HG02973 (cell line): ENCODE results near the gene HYAL3.

ENCODE experiments used
- ATAC-seq: cut with Tn5 transposase; IDR thresholded peaks from one replicate; pipeline ENCODE4 v1.9.1; 2021; ENCODE audit warnings: moderate library complexity; ENCODE audit not compliant: unreplicated experiment

HYAL3 gene, protein sequence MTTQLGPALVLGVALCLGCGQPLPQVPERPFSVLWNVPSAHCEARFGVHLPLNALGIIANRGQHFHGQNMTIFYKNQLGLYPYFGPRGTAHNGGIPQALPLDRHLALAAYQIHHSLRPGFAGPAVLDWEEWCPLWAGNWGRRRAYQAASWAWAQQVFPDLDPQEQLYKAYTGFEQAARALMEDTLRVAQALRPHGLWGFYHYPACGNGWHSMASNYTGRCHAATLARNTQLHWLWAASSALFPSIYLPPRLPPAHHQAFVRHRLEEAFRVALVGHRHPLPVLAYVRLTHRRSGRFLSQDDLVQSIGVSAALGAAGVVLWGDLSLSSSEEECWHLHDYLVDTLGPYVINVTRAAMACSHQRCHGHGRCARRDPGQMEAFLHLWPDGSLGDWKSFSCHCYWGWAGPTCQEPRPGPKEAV

GRCh38 chr3:50298836-50299637, at the start of gene HYAL3, which contains the start of gene NAA80:
TSS of gene HYAL3 (minus strand) at chr3:50299405. CDS start at chr3:50295602, 3,803 bp downstream.
TSS of gene NAA80 (minus strand) at chr3:50299405. CDS start at chr3:50297463, 1,942 bp downstream.
- ATAC-seq: peak; percentile 82

GRCh38 chr3:50347187-50347813, 48.1 kb upstream of the HYAL3 start:
- no peak for ATAC-seq

DNA sequence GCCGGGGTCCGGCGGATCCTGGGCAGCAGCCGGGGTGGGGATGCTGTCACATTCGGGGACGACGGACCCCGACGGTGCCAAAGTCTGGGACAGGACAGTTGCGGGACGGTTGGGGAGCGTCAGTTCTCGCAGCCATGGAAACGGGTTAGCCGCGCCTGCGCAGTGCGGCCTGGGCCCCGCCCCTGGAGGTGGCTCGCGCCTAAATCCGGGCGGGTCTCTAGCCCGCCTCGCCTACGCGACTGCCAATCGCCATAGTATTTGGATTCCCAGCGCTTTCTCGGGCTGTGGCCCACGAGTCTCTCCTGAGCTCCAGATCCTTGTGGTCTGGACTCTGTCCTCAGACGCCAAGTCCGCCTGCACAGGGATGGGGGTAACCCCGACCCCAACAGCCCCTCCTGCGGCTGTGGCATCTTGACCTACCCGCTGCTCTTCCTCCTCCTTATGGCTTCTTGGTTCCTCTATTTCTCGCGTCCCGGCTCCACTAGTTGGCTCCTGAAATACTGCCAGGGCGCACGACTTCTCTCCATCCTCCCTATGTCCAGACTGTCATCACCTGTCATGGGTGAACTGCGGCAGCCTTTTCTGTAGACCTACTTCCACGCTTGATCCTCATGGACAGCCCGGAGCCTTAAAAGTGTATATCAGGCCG, 46.5 kb upstream of the HYAL3 start, which contains the start of gene ZMYND10:
ZMYND10 (minus strand) TSS at position 147 of the 649 bp plus-strand sequence. CDS start 153 bp downstream, outside the sequence.
- ATAC-seq: no peak

GRCh38 chr3:50345008-50345407, 45.8 kb upstream of the HYAL3 start:
- ATAC-seq: no peak

DNA sequence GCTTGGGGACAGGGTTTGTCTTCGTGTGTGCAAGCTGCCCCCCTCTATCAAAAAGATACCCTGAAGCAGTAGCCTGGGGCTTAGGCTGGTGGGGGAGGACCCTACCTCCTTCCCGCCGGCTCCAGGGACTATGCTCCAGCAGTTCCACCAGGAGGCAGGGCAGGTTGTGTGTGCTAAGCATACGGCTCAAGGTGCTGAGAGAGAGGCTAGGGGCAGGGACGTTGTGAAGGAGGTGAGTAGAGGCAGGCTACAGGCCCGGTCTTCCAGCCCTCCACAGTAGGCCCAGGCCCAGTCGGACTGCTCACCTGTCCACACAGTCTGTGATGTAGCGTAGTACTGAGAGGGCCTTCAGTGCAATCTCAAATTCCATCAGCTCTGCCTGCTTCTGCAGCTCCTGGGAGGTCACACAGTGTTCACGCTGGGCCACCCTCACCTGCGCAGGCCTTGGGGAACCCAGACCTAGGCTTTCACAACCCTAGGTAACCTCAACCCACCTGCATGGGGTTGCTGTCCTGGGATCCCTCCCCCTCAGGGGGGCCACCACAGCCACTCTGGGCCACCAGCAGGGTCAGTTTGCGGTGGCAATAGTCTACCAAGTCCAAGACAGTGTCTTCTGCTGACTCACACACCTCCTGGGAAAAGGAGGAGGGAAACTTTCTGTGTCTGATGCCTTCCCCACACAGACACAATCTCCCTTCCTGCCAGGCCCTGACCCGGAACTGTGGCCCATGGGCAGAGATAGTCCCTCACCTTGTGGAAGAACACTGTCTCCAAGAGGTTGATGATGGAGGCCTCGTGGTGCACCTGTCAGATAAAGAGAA, 43.8 kb upstream of the HYAL3 start:
- no peak for ATAC-seq

DNA sequence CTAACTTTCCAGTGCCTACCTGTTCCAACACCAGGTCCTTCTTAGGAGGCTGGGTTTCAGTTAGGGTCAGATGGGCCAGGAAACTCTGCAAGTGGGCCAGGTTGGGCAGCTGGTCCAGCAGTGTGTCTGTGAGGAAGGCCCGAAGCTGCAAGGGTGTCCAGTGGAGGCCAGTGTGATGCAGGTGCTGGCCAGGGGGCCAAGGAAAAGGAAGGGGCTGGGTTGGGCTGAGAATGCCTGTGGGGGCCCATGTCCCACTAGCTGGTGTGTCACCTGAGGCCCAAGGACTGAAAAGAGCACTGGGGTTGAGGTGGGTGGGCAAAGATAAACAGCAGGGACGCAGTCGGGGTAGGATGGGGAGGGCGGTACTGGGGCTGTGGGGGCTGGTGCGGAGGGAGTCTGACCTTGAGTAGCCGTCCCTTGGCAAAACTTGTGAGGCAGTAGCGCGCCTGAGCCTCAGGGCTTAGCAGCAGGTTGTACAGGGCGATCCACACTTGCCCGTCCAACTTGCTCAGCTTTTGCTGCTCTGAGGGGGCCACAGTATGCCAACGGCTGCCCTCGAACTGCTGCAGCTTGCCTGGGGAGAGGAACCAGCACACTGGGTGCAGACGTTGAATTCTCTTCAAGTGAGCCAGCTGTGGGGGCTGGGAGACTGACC, 42.9 kb upstream of the HYAL3 start:
- no peak for ATAC-seq

GRCh38 chr3:50341537-50341936, 42.3 kb upstream of the HYAL3 start:
- no peak for ATAC-seq

DNA sequence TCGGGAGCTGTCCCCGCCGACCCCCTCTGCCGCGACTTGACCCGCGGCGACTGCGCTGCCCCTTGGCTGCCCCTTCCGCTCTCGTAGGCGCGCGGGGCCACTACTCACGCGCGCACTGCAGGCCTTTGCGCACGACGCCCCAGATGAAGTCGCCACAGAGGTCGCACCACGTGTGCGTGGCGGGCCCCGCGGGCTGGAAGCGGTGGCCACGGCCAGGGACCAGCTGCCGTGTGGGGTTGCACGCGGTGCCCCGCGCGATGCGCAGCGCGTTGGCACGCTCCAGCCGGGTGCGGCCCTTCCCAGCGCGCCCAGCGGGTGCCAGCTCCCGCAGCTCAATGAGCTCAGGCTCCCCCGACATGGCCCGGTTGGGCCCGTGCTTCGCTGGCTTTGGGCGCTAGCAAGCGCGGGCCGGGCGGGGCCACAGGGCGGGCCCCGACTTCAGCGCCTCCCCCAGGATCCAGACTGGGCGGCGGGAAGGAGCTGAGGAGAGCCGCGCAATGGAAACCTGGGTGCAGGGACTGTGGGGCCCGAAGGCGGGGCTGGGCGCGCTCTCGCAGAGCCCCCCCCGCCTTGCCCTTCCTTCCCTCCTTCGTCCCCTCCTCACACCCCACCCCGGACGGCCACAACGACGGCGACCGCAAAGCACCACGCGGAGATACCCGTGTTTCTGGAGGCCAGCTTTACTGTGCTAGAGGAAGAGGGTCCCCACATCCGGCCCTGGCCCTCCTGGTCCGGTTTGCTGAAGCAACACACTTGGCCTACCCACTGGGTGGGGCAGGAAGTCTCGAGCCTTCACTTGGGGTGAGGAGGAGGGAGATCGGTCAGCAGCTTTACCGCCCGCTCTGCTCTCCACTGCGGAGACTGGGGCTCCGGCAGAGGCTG, 41.5 kb upstream of the HYAL3 start, which contains the start of gene RASSF1:
RASSF1 (minus strand) TSS at position 389 of the 882 bp plus-strand sequence; CDS start at position 358, 31 bp downstream.
- ATAC-seq: no peak

- no peak for ATAC-seq
Observed at GRCh38 chr3:50340147-50340447, 40.9 kb upstream of the HYAL3 start.

- ATAC-seq: no peak
Observed at GRCh38 chr3:50339485-50340146, 40.4 kb upstream of the HYAL3 start.

GRCh38 chr3:50338965-50339364, 39.8 kb upstream of the HYAL3 start:
- ATAC-seq: no peak

DNA sequence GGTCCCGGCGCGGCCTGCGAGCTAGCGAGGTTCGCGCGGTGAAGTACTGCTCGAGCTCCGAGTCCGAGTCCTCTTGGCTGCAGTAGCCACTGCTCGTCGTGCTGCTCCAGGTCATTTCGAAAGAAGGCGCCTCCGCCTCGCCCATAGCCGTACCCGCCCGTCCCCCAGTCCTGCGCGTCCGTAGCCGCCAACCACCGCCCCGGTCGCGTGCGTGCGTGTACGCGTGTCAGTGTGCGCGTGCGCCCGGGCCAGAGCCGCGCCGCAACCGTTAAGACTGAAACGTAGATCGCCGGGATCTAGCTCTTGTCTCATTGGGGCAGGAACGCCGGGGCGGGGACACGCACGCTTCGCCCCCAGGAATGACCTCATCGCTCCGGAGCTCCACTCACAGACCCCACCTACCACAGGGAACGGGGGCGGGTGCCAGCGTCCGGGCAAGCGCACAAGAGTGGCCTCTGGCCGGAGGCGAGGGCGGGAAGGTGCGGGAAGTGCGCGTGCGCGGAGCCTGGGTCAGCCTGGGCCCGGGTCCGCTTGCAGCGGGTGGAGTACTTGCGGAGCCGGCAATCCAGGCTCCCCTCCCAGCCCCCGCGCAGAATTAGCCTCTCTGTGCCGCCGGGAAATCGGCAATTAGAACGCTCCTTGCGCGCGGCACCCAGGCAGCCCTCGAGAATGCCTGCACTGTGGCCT, 38.1 kb upstream of the HYAL3 start:
- ATAC-seq: peak; percentile 65

GRCh38 chr3:50336452-50337174, 37.4 kb upstream of the HYAL3 start:
- ATAC-seq: peak; percentile 32

GRCh38 chr3:50334339-50335075, 35.3 kb upstream of the HYAL3 start:
- ATAC-seq: no peak

GRCh38 chr3:50333744-50334328, 34.6 kb upstream of the HYAL3 start:
- ATAC-seq: no peak
